ENCODE measurements around the gene ADRA2B. TPM values are rescaled to one million over a fixed set of nuclear protein-coding genes. Genes with fewer than 3 reads are reported as not detected.

The ADRA2B gene
- total RNA-seq, 1 experiment from 2014 or later = 0.47 TPM

DNA sequence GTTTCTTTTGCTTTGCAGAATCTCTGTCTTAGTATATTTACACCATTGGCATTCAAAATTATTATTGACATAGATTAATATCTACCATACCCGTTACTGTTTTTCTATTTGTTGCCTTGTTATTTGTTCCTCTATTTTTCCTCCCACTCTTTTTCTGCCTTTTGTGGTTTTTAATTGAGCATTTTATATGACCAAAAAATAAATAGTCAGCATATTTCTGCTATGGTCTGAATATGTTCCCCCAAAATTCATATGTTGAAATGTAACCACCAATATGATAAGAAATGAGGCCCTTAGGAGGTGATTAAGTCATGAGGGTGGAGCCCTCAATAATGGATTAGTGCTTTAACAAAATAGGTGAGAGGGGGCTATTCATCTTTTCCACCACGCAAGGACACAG, 35.3 kb downstream of the ADRA2B start:
- H3K4me1 ChIP-seq (ENCODE audit: control insufficient read depth in 1 of 2, insufficient read depth in 2 of 2, low read length in 2 of 2) = no peaks in the 10 kb centered on the region
- RAD21 ChIA-PET (ENCODE audit: low non-redundant PET in 1 of 2, low total read pairs in 2 of 2, uncharacterized antibody in 2 of 2, unreplicated experiment in 2 of 2) = no interaction called here
- POLR2A ChIA-PET = no interaction called here
- H3K79me2 ChIP-seq (ENCODE audit: insufficient read depth, low read length) = no peaks in the 10 kb centered on the region
- no peak overlapping the region for H3K9ac ChIP-seq (ENCODE audit: low read length)
- no peak overlapping the region for H3K27ac ChIP-seq (ENCODE audit: low read depth, low read length)
- H3K27me3 ChIP-seq (ENCODE audit: insufficient read depth, low read length) = no peaks in the 10 kb centered on the region
- no peaks in the 10 kb centered on the region for H3K9me3 ChIP-seq (ENCODE audit: control insufficient read depth in 1 of 2, insufficient read depth in 1 of 2, low read depth in 1 of 2, low read length in 2 of 2)
- CTCF ChIA-PET = no interaction called here
- no TSS peak for BruUV-seq (replicated peaks)
- intact Hi-C loops (cut with micrococcal nuclease) = no loop called here
- H2AFZ ChIP-seq (ENCODE audit: low read depth, low read length, poor library complexity, severe bottlenecking) = no peak overlapping the region
- H3K4me3 ChIP-seq (replicated peaks in 1 of 2; ENCODE audit: low read depth in 1 of 2, low read length in 2 of 2) = no peak overlapping the region
- H4K20me1 ChIP-seq (ENCODE audit: insufficient read depth) = no peaks in the 10 kb centered on the region
- no peak for ATAC-seq
- H3K4me2 ChIP-seq (ENCODE audit: low read length) = no peak overlapping the region
- H3K9me2 ChIP-seq (ENCODE audit: insufficient read depth) = no peaks in the 10 kb centered on the region
- H3K36me3 ChIP-seq (ENCODE audit: control insufficient read depth in 1 of 2, insufficient read depth in 2 of 2, low read length in 2 of 2) = no peaks in the 10 kb centered on the region
- no peak for TF ChIP-seq POLR2A (IDR thresholded peaks at IDR 0.05; ENCODE audit: borderline replicate concordance, extremely low read depth, insufficient read depth, insufficient read length)
- TF ChIP-seq SP1 (IDR thresholded peaks at IDR 0.05; ENCODE audit: low read depth) = no peak
- TF ChIP-seq, protein P1, sequence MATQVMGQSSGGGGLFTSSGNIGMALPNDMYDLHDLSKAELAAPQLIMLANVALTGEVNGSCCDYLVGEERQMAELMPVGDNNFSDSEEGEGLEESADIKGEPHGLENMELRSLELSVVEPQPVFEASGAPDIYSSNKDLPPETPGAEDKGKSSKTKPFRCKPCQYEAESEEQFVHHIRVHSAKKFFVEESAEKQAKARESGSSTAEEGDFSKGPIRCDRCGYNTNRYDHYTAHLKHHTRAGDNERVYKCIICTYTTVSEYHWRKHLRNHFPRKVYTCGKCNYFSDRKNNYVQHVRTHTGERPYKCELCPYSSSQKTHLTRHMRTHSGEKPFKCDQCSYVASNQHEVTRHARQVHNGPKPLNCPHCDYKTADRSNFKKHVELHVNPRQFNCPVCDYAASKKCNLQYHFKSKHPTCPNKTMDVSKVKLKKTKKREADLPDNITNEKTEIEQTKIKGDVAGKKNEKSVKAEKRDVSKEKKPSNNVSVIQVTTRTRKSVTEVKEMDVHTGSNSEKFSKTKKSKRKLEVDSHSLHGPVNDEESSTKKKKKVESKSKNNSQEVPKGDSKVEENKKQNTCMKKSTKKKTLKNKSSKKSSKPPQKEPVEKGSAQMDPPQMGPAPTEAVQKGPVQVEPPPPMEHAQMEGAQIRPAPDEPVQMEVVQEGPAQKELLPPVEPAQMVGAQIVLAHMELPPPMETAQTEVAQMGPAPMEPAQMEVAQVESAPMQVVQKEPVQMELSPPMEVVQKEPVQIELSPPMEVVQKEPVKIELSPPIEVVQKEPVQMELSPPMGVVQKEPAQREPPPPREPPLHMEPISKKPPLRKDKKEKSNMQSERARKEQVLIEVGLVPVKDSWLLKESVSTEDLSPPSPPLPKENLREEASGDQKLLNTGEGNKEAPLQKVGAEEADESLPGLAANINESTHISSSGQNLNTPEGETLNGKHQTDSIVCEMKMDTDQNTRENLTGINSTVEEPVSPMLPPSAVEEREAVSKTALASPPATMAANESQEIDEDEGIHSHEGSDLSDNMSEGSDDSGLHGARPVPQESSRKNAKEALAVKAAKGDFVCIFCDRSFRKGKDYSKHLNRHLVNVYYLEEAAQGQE (IDR thresholded peaks at IDR 0.05; ENCODE audit: low read depth) = no peak
- no peak for TF ChIP-seq JUND (IDR thresholded peaks at IDR 0.05)
- TF ChIP-seq, protein P2, sequence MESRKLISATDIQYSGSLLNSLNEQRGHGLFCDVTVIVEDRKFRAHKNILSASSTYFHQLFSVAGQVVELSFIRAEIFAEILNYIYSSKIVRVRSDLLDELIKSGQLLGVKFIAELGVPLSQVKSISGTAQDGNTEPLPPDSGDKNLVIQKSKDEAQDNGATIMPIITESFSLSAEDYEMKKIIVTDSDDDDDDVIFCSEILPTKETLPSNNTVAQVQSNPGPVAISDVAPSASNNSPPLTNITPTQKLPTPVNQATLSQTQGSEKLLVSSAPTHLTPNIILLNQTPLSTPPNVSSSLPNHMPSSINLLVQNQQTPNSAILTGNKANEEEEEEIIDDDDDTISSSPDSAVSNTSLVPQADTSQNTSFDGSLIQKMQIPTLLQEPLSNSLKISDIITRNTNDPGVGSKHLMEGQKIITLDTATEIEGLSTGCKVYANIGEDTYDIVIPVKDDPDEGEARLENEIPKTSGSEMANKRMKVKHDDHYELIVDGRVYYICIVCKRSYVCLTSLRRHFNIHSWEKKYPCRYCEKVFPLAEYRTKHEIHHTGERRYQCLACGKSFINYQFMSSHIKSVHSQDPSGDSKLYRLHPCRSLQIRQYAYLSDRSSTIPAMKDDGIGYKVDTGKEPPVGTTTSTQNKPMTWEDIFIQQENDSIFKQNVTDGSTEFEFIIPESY (IDR thresholded peaks at IDR 0.05; ENCODE audit: extremely low read depth, insufficient replicate concordance, low read length) = no peak
- TF ChIP-seq EZH2phosphoT487 (IDR thresholded peaks at IDR 0.05; ENCODE audit: borderline replicate concordance) = no peak
- TF ChIP-seq CEBPB (IDR thresholded peaks at IDR 0.05; ENCODE audit: low read depth) = no peak
- no peak for TF ChIP-seq ZNF274 (IDR thresholded peaks at IDR 0.05; ENCODE audit: low read depth, low read length)
- no peak for TF ChIP-seq RAD21 (IDR thresholded peaks at IDR 0.05; ENCODE audit: low read depth)
- DNase-seq (ENCODE audit: low read depth, low spot score) = no peak

Measured in HCT116 (cell line).